Liver (tissue), 3 donors: ENCODE data around the gene ARFIP1.

Experiments used
- EGR1 ChIP-seq, 2 donors: IDR thresholded peaks; 2 replicates each; pipeline ENCODE4 v1.6.1; 2016 to 2018; ENCODE audit warnings: antibody characterized with exemption in 2 of 2, low read depth in 2 of 2
- FOXA1 ChIP-seq: IDR thresholded peaks from 2 replicates; pipeline ENCODE4 v1.6.1; 2016; ENCODE audit warnings: antibody characterized with exemption
- GABPA ChIP-seq, 2 donors: IDR thresholded peaks in 1 of 2; conservative IDR thresholded peaks in 1 of 2; 2 replicates each; pipeline ENCODE4 v1.6.1; 2016; ENCODE audit warnings: antibody characterized with exemption in 2 of 2, mild to moderate bottlenecking in 1 of 2, moderate library complexity in 1 of 2
- JUND ChIP-seq, 2 donors: IDR thresholded peaks; 2 replicates each; pipeline ENCODE4 v1.6.1; 2016; ENCODE audit warnings: antibody characterized with exemption in 2 of 2
- RAD21 ChIP-seq, 2 donors: IDR thresholded peaks; 2 replicates each; pipeline ENCODE4 v1.6.1; 2016; ENCODE audit warnings: antibody characterized with exemption in 2 of 2, mild to moderate bottlenecking in 2 of 2
- SP1 ChIP-seq: IDR thresholded peaks from 2 replicates; pipeline ENCODE4 v1.6.1; 2018; ENCODE audit warnings: antibody characterized with exemption, mild to moderate bottlenecking
- TAF1 ChIP-seq: conservative IDR thresholded peaks from 2 replicates; pipeline ENCODE4 v1.6.1; 2016; ENCODE audit warnings: antibody characterized with exemption, mild to moderate bottlenecking
- YY1 ChIP-seq: IDR thresholded peaks from 2 replicates; pipeline ENCODE4 v1.6.1; 2016; ENCODE audit warnings: antibody characterized with exemption, mild to moderate bottlenecking
- TF ChIP-seq, protein P1 (sequence below): fragments of 150-350 bp; IDR thresholded peaks from 2 replicates; pipeline ENCODE4 v1.5.1; 2017; ENCODE audit warnings: improper control_type of control experiment, low read depth, low read length; ENCODE audit not compliant: missing input control
- TF ChIP-seq, protein P2 (sequence below): IDR thresholded peaks from 2 replicates; pipeline ENCODE4 v1.6.1; 2016; ENCODE audit warnings: antibody characterized with exemption, mild to moderate bottlenecking
- TF ChIP-seq, protein P3 (sequence below): IDR thresholded peaks from 2 replicates; pipeline ENCODE4 v1.6.1; 2016; ENCODE audit warnings: antibody characterized with exemption
- TF ChIP-seq, protein P4 (sequence below): IDR thresholded peaks from 2 replicates; pipeline ENCODE4 v1.6.1; 2016; ENCODE audit warnings: antibody characterized with exemption
- TF ChIP-seq, protein P5 (sequence below): IDR thresholded peaks from 2 replicates; pipeline ENCODE4 v1.6.1; 2016; ENCODE audit warnings: antibody characterized with exemption
- donor health status: healthy.
- donor health status: healthy.

DNA sequence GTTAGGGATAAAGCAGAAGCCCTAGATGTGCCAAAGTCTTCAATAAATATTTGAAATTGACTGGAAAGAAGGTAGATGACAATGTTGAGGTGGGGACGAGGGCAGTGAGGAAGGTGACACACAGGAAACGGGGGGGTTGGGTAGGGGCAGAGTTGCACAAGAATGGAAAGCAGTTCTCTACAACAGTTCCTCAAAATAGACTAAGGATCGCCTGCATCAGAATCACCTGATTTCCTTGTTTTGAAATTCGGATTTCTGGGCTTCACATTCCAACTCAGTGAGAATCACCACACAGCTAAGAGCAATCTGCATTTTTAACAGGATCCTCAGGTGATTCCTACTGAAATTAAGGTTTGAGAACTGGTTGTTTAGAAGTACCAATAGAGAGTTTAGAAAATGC is 70.6 kb downstream of the ARFIP1 start:
- TF ChIP-seq, protein P1, sequence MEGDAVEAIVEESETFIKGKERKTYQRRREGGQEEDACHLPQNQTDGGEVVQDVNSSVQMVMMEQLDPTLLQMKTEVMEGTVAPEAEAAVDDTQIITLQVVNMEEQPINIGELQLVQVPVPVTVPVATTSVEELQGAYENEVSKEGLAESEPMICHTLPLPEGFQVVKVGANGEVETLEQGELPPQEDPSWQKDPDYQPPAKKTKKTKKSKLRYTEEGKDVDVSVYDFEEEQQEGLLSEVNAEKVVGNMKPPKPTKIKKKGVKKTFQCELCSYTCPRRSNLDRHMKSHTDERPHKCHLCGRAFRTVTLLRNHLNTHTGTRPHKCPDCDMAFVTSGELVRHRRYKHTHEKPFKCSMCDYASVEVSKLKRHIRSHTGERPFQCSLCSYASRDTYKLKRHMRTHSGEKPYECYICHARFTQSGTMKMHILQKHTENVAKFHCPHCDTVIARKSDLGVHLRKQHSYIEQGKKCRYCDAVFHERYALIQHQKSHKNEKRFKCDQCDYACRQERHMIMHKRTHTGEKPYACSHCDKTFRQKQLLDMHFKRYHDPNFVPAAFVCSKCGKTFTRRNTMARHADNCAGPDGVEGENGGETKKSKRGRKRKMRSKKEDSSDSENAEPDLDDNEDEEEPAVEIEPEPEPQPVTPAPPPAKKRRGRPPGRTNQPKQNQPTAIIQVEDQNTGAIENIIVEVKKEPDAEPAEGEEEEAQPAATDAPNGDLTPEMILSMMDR, result no peak
- TF ChIP-seq GABPA (IDR thresholded peaks at IDR 0.05 in 1 of 2, conservative IDR thresholded peaks at IDR 0.05 in 1 of 2) (peak in 1 of 2 donors; percentile 45), YY1 (no peak), RAD21 (IDR thresholded peaks at IDR 0.05) (no peak), SP1 (no peak), TAF1 (no peak), JUND (IDR thresholded peaks at IDR 0.05) (no peak), EGR1 (IDR thresholded peaks at IDR 0.05; ENCODE audit: low read depth in 2 of 2) (no peak), FOXA1 (no peak)
- TF ChIP-seq, protein P2, sequence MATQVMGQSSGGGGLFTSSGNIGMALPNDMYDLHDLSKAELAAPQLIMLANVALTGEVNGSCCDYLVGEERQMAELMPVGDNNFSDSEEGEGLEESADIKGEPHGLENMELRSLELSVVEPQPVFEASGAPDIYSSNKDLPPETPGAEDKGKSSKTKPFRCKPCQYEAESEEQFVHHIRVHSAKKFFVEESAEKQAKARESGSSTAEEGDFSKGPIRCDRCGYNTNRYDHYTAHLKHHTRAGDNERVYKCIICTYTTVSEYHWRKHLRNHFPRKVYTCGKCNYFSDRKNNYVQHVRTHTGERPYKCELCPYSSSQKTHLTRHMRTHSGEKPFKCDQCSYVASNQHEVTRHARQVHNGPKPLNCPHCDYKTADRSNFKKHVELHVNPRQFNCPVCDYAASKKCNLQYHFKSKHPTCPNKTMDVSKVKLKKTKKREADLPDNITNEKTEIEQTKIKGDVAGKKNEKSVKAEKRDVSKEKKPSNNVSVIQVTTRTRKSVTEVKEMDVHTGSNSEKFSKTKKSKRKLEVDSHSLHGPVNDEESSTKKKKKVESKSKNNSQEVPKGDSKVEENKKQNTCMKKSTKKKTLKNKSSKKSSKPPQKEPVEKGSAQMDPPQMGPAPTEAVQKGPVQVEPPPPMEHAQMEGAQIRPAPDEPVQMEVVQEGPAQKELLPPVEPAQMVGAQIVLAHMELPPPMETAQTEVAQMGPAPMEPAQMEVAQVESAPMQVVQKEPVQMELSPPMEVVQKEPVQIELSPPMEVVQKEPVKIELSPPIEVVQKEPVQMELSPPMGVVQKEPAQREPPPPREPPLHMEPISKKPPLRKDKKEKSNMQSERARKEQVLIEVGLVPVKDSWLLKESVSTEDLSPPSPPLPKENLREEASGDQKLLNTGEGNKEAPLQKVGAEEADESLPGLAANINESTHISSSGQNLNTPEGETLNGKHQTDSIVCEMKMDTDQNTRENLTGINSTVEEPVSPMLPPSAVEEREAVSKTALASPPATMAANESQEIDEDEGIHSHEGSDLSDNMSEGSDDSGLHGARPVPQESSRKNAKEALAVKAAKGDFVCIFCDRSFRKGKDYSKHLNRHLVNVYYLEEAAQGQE, result no peak
- TF ChIP-seq, protein P3, sequence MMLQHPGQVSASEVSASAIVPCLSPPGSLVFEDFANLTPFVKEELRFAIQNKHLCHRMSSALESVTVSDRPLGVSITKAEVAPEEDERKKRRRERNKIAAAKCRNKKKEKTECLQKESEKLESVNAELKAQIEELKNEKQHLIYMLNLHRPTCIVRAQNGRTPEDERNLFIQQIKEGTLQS, result no peak
- TF ChIP-seq, protein P4, sequence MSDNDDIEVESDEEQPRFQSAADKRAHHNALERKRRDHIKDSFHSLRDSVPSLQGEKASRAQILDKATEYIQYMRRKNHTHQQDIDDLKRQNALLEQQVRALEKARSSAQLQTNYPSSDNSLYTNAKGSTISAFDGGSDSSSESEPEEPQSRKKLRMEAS, result no peak
- TF ChIP-seq, protein P5, sequence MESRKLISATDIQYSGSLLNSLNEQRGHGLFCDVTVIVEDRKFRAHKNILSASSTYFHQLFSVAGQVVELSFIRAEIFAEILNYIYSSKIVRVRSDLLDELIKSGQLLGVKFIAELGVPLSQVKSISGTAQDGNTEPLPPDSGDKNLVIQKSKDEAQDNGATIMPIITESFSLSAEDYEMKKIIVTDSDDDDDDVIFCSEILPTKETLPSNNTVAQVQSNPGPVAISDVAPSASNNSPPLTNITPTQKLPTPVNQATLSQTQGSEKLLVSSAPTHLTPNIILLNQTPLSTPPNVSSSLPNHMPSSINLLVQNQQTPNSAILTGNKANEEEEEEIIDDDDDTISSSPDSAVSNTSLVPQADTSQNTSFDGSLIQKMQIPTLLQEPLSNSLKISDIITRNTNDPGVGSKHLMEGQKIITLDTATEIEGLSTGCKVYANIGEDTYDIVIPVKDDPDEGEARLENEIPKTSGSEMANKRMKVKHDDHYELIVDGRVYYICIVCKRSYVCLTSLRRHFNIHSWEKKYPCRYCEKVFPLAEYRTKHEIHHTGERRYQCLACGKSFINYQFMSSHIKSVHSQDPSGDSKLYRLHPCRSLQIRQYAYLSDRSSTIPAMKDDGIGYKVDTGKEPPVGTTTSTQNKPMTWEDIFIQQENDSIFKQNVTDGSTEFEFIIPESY, result no peak
